Stimulated activated CD4-positive, alpha-beta T cell treated with anti-CD3 and anti-CD28 coated beads, TNF-alpha, amount 100 ng/mL, for 24 hours (primary cell): Measurements from ENCODE around the gene DAAM1.

Experiments
- DNase-seq, 3 experiments: peaks; one replicate each; pipeline ENCODE4 v3.0.0-alpha.2; 2020; ENCODE audit warnings: low read depth in 3 of 3

Gene DAAM1

DNA sequence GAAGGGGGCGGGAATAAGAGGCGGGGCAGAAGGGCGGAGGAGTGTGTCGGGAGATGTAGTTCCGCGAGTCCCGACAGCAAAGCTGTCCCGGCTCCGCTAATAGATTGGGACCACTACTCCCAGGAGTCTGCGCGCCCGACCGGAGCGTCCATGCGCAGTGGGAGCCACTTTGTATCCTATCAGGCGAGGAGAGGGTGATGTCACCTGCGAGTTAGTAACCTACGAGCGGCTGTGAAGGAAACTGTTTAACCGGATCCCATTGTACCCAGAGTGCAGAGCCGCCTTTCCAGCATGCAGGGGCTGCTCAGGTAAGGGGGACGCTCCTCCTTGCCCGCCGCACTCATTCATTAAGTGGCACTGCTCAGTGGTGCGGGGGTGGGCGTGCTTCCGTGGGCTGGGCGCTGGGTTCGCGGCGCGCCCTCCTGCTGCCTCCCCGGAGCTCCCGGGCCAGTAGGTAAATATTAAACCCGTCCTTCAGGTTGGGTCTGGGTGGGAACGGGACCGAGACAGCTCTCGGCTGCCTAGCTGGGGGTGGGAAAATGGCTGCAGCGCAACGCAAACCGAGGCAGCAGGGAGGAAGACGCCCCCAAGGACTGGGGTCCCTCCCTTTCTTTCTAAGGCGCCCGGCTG is at the start of gene DAAM1:
Gene DAAM1, plus strand, starts transcription at position 207 of the 630 bp plus-strand sequence. CDS start 74,811 bp downstream, outside the sequence.
- DNase-seq: peak; percentile 88 to 93 (median 93)

DNA sequence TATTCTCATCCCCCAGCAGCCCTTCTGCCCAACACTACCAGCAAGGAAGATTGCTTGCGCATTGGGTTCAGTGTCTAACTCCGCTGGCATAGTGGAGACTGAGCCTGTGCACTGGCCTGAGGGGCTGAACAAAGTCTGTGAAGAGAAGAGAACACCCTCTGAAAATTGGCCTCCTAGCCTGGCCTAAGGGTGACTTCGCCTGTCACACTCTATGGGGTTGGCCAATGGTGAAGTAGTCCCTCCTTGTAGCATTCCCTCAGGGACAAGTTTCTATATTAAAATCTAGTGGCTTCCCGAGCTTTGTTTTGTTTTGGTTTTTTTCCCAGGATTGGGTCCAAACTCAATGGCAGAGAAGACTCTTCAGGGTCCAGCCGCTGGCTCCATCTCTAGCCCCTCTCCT is 49.1 kb upstream of the DAAM1 start:
- no peak for DNase-seq

DNA sequence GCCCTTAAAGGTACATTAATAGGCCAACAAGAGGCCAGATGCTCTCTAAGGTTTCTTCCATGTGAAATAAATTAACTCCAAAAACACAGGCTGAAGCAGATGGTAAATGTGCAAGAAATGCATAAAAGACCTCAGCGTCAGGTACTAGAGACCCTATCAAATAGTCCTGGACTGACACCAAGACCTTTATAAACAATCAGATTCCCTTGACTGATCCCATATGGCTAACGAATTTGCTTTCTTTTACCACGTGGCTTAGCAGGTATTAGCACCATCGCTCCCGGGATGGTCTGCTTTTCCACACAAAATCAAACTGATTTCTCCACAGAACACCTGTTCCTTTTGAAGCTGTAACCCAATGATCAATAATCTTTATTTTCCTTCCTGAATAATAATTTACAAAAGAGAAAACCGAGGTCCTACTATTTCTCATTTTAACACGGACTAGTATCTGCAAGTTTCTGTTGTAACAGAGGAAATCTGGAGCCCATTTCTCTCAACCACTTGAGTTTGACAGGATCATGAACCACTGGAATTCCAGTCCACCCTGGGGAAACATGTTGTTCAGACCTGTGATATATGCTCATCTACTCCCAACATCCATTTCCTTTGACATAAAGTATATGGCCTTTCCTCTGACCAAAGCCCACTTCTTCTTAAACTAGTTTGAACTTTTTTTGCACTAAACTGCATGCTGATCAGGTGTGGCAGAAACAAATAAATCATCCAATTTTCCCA is 48.2 kb upstream of the DAAM1 start:
- no peak for DNase-seq

DNA sequence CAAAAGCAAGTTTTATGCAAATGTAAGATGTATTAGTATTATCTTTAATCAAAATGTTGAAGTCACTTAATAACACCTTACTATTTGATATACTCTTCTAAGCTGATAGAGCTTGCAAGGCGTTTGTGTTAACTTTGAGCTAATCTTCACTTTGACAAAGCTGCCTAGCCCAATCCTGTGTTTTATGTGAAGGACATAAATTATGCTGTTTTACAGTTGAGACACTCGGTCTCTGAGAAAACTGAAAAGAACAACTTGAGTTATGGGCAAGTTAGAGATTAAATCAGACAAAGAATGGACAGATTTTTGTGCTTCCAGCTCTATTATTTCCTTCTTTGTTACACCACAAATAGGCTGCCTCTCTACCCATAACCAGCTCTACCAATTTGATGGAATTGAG is 42.0 kb upstream of the DAAM1 start:
- DNase-seq: no peak

DNA sequence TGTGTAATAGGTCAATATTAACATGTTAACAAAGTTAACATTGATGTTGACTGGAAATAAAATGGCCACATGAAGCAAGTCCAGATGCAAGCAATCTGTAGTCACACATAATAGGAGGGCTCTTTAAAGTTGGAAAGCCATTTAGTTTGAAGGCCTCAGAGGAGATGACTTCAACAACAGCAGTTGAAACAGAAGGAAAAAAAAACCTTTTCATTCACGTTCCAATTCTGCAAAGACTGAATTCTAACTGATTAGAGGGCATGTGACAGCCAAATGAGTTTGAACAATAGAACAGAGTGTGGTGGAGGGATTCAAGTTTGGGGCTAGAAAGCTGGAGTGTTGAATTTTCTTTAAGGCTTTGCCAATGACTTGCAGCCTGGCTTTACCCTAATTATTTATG is 41.5 kb upstream of the DAAM1 start:
- DNase-seq: no peak

DNA sequence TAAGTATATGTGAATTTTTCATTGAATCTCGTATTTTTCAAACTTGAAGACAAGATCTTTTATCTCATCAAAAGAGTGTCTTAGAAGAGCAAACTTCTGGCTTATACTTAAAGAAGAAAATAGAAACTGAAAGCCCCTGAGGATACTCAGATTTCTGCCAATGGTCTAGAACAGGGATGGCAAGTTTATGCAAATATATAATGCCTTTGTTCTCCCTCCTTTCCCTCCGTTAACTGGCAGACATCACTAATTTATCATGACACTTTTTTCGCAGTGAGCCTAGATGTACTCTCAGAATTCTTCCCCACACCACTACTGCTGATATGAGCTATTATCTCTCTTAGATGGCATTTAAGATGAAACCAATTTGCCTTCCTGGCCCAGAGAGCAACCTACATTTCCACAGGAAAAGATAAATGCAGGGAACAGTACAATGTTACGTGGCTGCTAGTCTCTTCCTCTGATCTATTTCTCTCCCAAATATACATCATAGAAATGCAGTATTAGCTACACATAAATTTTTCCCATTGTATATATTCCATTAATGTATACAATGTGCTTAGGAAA is 40.0 kb upstream of the DAAM1 start:
- DNase-seq: no peak

DNA sequence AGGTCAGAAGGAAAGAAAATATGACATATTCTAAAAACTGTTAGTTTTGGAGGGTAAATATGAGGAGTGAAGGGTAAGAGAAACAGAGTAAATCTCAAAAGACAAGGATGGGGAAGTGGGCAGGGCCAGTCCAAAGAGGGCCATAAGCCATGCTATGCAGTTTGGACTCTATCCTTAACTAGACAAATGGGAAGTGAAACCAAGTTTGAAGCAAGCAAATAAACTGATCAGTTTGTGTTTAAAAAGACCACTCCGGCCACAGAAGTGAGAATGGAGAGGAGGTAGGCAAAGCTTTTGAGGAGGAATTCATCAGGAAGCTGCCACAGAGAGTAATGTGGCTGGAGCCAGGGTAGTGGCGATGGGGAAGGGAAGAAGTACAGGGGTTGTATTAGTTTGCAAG is 37.5 kb upstream of the DAAM1 start:
- no peak for DNase-seq

DNA sequence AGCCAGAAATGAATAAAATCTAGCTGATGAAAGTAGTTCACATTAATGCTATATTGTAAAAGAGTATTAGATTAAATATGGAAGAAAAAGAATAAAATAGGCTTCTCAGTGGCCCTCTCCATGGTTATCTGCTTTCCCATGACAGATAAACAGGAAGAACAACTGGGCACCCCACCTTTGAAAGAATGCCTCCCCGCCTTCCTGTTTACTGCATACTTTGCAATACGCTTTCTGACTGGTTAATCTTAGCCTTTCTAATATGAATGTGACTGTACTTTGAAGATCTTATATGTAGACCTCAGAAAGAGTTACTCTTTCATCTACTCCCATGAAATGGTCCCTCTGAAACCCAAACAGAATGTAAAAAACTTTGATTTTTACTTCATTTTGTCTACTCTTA is 34.1 kb upstream of the DAAM1 start:
- no peak for DNase-seq

DNA sequence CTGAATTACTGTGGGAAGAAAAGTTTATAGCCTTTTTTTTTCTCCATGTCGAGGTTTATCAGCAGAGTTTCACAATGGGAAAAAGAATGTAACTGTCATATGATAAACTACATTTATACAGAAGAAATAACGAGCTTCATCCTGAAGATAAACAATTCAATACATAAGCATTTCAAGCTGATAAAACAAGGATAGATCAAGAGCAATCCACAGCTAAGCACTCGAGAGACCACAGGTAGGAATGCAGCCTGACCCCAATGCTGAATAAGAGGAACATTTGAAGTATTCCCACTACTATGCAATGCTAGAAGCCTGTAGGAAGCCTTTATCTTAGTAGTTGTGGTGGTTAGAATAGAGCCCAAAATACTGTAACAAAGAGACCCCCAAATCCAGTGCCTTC is 32.6 kb upstream of the DAAM1 start:
- no peak for DNase-seq

DNA sequence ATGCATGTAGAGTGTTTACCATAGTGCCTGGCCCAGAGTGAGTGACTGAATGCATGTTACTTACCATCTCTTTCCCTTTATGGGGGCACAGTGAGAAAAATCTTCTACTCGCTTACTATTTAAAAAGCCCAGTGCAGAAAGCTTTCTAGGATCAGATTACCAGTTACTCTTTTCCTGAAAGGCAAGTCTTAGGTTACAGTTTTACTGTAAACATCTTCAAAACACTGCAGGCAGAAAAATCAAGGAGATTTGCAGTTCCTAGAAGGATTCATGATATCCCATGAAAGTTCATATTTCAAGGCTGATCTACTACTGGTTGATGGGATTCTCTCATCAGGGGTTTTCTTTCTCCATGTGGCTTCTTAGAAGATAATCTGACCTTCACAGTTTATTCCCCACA is 29.3 kb upstream of the DAAM1 start:
- no peak for DNase-seq

DNA sequence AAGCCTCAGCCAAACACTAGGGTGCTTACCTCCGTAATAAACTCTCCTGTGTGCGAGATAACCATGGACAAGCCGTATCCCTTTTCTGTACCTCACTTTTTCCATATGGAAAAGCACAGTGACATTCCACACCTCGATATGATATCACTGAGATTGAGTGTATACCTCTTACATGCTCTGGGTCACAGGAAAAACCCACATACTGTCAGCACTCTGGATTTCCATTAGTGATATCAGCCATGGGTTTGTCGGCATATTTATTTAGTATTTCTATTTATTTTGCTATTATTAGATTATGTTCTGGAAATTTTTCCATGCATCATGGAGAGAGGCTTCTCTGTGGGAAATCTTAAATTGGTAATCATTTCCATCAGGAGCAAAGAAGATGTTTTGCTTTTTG is 28.0 kb upstream of the DAAM1 start:
- DNase-seq: no peak

DNA sequence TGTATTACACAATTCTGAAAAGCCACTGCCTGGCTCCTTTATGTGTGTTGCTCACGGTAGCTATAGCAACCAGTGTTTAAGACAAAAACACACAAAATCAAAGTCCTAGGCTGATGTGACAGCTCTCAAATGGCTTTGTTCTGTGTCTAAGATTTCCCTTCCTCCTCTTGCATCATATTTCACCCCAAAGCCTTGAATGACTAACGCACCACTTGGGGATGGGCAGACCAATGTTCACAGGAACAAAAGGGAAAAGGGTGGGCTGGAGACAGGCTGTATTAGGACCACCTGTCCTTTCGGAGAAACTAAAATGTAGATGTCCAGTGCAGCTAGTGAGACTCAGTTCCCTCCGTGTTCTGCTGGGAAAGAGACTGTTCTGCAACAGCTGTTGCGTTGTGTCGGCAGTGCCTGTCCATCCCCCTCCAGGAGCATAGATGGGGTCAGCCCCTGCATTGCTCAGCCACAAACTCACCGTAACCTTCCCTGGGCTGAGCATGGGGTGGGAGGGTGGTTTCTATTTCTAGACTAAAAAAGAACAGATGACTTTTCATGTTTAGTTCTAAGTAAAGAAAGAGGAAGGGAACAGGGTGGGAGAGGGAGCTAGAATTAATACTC is 26.8 kb upstream of the DAAM1 start:
- DNase-seq: no peak

DNA sequence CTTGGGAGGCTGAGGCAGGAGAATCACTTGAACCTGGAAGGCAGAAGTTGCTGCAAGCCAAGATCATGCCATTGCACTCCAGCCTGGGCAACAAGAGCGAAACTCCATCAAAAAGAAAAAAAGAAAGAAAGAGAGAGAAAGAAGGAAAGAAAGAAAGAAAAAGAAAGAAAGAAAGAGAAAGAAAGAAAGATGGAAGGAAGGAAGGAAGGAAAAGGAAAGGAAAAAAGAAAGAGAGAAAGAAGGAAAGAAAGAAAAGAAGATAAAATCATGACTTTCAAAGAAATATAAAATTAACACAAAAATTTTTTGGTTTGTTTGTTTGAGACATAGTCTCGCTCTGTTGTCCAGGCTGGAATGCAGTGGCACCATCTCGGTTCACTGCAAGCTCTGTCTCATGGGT is 22.2 kb upstream of the DAAM1 start:
- no peak for DNase-seq

DNA sequence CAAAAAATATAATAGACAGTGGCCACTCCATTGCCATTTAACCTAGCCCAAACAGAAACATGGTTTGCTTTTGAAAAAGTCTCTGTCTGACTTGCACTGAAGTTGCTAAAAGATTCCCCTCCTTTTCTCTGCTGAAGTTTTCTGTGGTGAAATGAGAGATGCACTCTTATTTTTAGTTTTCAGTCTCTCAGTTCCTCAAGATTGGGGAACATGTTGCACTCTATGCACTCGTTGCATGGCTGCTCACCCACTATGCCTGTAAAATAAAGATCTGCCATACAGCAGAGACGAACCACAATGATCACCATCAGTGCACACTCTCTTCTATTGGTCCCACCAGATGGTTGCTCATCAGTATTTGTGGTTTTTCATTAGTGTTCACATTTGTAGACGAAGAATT is 13.1 kb upstream of the DAAM1 start:
- DNase-seq: no peak

DNA sequence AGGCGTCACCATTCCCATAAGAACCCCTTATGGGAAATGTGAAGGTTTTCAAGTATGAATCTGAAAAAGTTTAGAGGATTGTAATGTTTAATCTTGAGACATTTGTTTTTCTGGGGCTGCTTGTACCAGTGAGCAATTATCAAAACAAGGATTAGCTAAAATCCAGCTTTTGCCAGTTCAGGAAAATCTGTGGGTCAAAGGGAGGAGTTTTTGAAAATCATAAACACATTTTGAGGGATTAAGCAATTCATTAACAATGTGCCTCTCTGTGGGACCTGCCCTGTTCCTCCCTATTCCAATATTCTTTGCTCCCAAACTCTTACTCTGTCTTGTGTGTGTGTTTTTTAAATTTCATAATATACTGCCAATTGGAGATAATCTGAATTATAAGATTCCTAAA is 11.7 kb upstream of the DAAM1 start:
- DNase-seq: no peak

DNA sequence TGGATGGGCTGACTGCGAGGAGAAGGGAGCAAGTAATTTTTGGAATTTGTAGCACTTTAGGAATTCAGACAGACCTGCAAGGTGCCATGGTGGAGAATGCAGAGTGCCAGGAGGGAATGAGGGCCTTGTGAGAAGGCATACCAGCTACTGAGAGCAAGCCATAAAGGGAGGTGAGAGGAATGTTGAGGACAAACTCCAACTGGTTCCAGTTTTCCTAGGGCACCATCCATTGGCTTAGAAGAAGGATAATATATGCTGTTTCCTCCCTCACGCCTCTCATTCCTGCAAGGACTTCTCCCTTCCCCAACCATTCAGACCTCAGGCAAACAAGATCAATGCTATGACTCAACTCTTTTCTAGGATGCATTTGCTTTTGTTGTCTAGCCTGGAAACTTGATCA is 11.2 kb upstream of the DAAM1 start:
- DNase-seq: no peak

DNA sequence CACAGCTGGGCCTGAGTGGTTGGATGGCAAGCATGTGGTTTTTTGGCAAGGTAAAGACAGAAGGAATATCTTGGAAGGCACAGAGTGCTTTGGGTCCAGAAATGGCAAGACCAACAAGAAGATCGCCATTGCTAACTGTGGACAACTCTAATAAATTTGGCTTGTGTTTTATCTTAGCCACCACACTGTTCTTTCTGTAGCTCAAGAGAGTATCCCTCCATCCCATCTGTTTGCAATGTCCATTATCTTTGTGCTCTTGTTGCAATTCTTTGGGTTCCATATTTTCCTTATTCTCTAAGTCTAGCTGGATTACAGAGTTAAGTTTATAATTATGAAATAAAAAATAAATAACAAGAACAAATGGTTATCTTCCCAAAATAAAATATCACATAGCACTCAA is 6.7 kb upstream of the DAAM1 start:
- DNase-seq: no peak

DNA sequence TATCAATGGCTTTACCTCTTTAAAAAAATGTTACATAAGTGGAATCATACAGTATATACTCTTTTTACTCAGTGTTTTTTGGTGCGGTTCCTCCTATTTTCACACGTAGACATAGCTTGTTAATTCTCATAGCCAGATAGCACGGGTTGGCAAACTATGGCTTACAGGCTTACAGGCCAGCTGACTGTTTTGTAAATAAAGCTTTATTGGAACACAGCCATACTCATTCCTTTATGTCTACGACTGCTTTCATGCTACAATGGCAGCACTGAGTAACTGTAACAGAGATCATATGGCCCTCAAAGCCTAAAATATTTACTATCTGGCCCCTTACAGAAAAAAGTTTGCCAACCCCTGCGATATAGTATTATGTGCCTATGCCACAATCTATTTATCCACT is 5.8 kb upstream of the DAAM1 start:
- no peak for DNase-seq

DNA sequence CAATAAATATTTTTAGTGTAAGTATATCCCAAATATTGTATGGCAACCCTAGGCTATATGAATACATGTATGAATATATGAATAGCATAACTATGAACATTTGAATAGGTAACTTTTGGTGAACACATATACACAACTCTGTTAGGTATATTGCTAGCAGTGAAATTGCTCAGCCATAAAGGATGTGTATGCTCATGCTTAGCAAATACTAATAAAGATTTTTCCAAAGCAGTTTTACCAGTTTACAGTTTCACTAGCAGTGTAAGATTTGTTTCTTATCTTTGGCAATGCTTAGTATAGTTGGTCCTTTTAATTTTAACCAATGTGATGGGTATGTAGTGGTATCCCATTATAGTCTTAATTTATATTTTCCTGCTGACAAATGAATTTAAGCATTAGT is 5.3 kb upstream of the DAAM1 start:
- DNase-seq: no peak

DNA sequence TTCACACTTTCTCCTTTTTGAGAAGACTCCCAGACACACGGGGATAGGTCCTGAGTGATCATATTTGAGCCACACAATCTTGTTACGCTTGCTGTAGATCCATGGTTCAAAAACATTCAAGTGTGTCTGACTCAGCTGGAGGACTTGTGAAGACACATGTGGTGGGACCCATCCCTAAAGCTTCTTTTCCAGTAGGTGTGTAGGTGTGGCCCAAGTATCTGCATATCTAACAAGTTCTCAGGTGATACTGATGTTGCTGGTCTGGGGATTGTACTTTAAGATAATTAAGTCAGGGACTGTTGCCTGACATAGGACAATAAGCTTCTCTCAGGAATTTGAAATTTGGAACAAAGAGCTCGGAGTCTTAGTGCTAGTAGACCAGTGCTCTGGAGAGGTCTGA is 4.1 kb upstream of the DAAM1 start:
- no peak for DNase-seq

DNA sequence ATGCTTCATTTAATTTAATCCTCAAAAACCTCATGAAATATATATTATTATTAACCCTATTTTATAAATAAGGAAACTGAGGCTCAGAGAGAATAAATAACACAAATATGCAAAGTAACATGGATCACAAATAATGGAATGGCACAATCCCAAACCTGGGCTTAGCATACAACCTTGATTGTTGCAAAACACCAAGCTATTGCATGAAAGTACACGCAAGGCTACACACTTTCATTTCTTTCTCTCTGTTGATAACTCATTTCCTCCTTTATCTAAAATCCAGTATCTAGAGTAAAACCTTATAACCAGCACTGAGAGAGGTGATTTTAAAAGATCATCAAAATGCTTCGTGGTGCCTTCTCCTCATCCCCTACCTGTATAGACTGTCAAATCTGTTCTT is 2.8 kb upstream of the DAAM1 start:
- DNase-seq: no peak

DNA sequence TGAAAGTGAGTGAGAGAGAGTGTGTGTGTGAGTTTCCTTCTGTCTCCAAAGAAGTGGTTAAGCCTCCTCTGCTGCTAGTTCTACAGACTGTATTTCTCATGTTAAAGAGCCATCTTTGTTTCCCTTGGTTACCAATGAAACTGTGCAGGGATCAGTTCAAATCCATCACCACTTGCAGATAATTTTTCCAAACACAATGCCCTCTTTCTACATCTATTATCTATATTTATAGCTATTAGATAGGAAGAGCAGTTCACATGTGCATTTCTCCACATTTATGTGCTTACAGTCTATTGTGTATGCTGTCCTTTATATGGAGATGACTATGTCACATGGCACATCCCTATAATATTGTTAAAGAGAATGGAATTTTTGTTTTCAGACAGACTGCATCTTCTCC is 2.2 kb upstream of the DAAM1 start:
- DNase-seq: no peak

DNA sequence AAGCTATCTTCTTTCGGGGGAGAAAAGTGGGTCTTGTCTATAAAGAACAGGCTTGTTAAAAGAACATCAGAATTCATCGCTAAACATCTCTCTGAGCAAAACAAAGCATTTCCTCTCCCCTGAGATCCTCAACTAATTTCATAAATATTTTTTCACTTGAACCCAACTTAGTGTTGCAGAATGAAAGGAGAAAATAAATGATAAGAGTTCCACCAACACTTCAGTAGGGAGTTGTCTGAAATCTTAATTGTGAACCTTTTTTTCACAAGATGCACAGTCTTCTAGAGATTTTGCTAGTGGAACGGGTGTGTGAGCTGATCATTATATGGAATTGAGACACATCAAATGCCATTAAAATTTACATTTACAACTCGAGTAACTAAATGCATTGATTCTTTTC is 1.3 kb upstream of the DAAM1 start:
- no peak for DNase-seq
